DND-41 (cell line): ENCODE data around the gene PARD6G.
"Not testable (repeated sequence)": the region's sequence is repeated elsewhere in the genome, so short reads cannot be mapped to it uniquely, and the experiment has no call there.

Experiments
- ATAC-seq: fragments of 200-7000 bp; cut with Tn5 transposase; 3 replicates; pipeline ENCODE4 v1.9.1; 2021; ENCODE audit warnings: low read depth; ENCODE audit not compliant: insufficient read depth
- DNase-seq: peaks from one replicate; pipeline ENCODE4 v3.0.0-alpha.2; 2020
- H2AFZ ChIP-seq: 2 replicates; pipeline ENCODE4 v1.6.0; 2012; ENCODE audit warnings: low read depth, low read length
- H3K27ac ChIP-seq: 2 replicates; pipeline ENCODE4 v1.5.1; 2012; ENCODE audit warnings: low read length, inconsistent platforms
- H3K27me3 ChIP-seq: fragments of 200-600 bp; sonication (generic); 2 replicates; pipeline ENCODE4 v1.6.0; 2012; ENCODE audit warnings: low read length, mild to moderate bottlenecking, inconsistent platforms; ENCODE audit not compliant: insufficient read depth, poor library complexity
- H3K36me3 ChIP-seq: 2 replicates; pipeline ENCODE4 v1.5.1; 2012; ENCODE audit warnings: low read length, inconsistent platforms; ENCODE audit not compliant: insufficient read depth
- H3K4me1 ChIP-seq: 2 replicates; pipeline ENCODE4 v1.5.1; 2012; ENCODE audit warnings: mild to moderate bottlenecking, low read length; ENCODE audit not compliant: insufficient read depth
- H3K4me2 ChIP-seq: 2 replicates; pipeline ENCODE4 v1.6.0; 2012; ENCODE audit warnings: mild to moderate bottlenecking, moderate library complexity, low read length, inconsistent platforms; ENCODE audit not compliant: insufficient read depth
- H3K4me3 ChIP-seq, 2 experiments: fragments of 200-600 bp in 1 of 2; shearing (Covaris generic) in 1 of 2; 2 replicates each; pipeline ENCODE4 v1.5.1; 2012 to 2016; ENCODE audit warnings: inconsistent platforms in 2 of 2, low read length in 2 of 2, mild to moderate bottlenecking in 2 of 2, low read depth in 1 of 2, moderate library complexity in 1 of 2
- H3K79me2 ChIP-seq: 2 replicates; pipeline ENCODE4 v1.6.0; 2012; ENCODE audit warnings: low read length, inconsistent platforms; ENCODE audit not compliant: insufficient read depth
- H3K9ac ChIP-seq: 2 replicates; pipeline ENCODE4 v1.6.0; 2012; ENCODE audit warnings: low read depth, mild to moderate bottlenecking, inconsistent platforms, low read length, moderate library complexity
- H3K9me3 ChIP-seq: 2 replicates; pipeline ENCODE4 v1.5.1; 2012; ENCODE audit warnings: low read length, moderate library complexity, mild to moderate bottlenecking, inconsistent platforms; ENCODE audit not compliant: insufficient read depth, severe bottlenecking
- H4K20me1 ChIP-seq: 2 replicates; pipeline ENCODE4 v1.6.0; 2012; ENCODE audit warnings: low read length; ENCODE audit not compliant: insufficient read depth
- CTCF ChIP-seq: IDR thresholded peaks from 2 replicates; pipeline ENCODE4 v1.5.1; 2012; ENCODE audit warnings: borderline replicate concordance, low read length, moderate library complexity, mild to moderate bottlenecking; ENCODE audit not compliant: poor library complexity, severe bottlenecking; ENCODE audit errors: extremely low read depth
- EZH2 ChIP-seq: IDR thresholded peaks from 3 replicates; pipeline ENCODE4 v1.6.1; 2012; ENCODE audit warnings: borderline replicate concordance, low read depth, mild to moderate bottlenecking, moderate library complexity, low read length, inconsistent platforms; ENCODE audit not compliant: severe bottlenecking

The PARD6G gene

GRCh38 chr18:80258640-80259039, 11.3 kb upstream of the PARD6G start:
- TF ChIP-seq EZH2 (no peak), CTCF (no peak)
- no peak overlapping the region for H3K4me2 ChIP-seq
- H3K4me1 ChIP-seq: no peaks in the 10 kb centered on the region
- no peak overlapping the region for H2AFZ ChIP-seq
- ATAC-seq (no peak), DNase-seq (no peak)
- no peak overlapping the region for H3K4me3 ChIP-seq
- no peak overlapping the region for H3K9ac ChIP-seq
- H3K27ac ChIP-seq: no peak overlapping the region
- H4K20me1 ChIP-seq: no peaks in the 10 kb centered on the region
- no peaks in the 10 kb centered on the region for H3K36me3 ChIP-seq
- H3K79me2 ChIP-seq: no peaks in the 10 kb centered on the region
- no peaks in the 10 kb centered on the region for H3K27me3 ChIP-seq
- no peaks in the 10 kb centered on the region for H3K9me3 ChIP-seq

- not testable (repeated sequence) for H2AFZ ChIP-seq, H3K79me2 ChIP-seq, H3K36me3 ChIP-seq, H3K9me3 ChIP-seq, H3K27ac ChIP-seq, H3K4me3 ChIP-seq, H3K9ac ChIP-seq, H3K27me3 ChIP-seq, H3K4me1 ChIP-seq, H4K20me1 ChIP-seq, H3K4me2 ChIP-seq
- ATAC-seq (peak; percentile 64), DNase-seq (peak; percentile 73)
- peak; percentile 84 for TF ChIP-seq CTCF
These were observed 10.5 kb upstream of the PARD6G start for GRCh38 chr18:80257579-80258543.

- H2AFZ ChIP-seq: no peak overlapping the region
- no peak for ATAC-seq
- no peak overlapping the region for H3K9ac ChIP-seq
- no peak overlapping the region for H3K4me2 ChIP-seq
- no peaks in the 10 kb centered on the region for H3K79me2 ChIP-seq
- no peak for TF ChIP-seq CTCF
- no peak for TF ChIP-seq EZH2
- H3K4me3 ChIP-seq: no peak overlapping the region
- H4K20me1 ChIP-seq: no peaks in the 10 kb centered on the region
- no peaks in the 10 kb centered on the region for H3K27me3 ChIP-seq
- no peaks in the 10 kb centered on the region for H3K4me1 ChIP-seq
- no peaks in the 10 kb centered on the region for H3K36me3 ChIP-seq
- H3K27ac ChIP-seq: no peak overlapping the region
- no peaks in the 10 kb centered on the region for H3K9me3 ChIP-seq
- DNase-seq: no peak
These were observed 7.7 kb upstream of the PARD6G start for GRCh38 chr18:80254971-80255500.
